DND-41 (cell line): ENCODE measurements around the gene VPS52.

ENCODE experiments used
- ATAC-seq: fragments of 200-7000 bp; cut with Tn5 transposase; 3 replicates; pipeline ENCODE4 v1.9.1; 2021; ENCODE audit warnings: low read depth; ENCODE audit not compliant: insufficient read depth
- DNase-seq: peaks from one replicate; pipeline ENCODE4 v3.0.0-alpha.2; 2020
- H2AFZ ChIP-seq: 2 replicates; pipeline ENCODE4 v1.6.0; 2012; ENCODE audit warnings: low read depth, low read length
- H3K27ac ChIP-seq: 2 replicates; pipeline ENCODE4 v1.5.1; 2012; ENCODE audit warnings: low read length, inconsistent platforms
- H3K27me3 ChIP-seq: fragments of 200-600 bp; sonication (generic); 2 replicates; pipeline ENCODE4 v1.6.0; 2012; ENCODE audit warnings: low read length, mild to moderate bottlenecking, inconsistent platforms; ENCODE audit not compliant: insufficient read depth, poor library complexity
- H3K36me3 ChIP-seq: 2 replicates; pipeline ENCODE4 v1.5.1; 2012; ENCODE audit warnings: low read length, inconsistent platforms; ENCODE audit not compliant: insufficient read depth
- H3K4me1 ChIP-seq: 2 replicates; pipeline ENCODE4 v1.5.1; 2012; ENCODE audit warnings: mild to moderate bottlenecking, low read length; ENCODE audit not compliant: insufficient read depth
- H3K4me2 ChIP-seq: 2 replicates; pipeline ENCODE4 v1.6.0; 2012; ENCODE audit warnings: mild to moderate bottlenecking, moderate library complexity, low read length, inconsistent platforms; ENCODE audit not compliant: insufficient read depth
- H3K4me3 ChIP-seq, 2 experiments: fragments of 200-600 bp in 1 of 2; shearing (Covaris generic) in 1 of 2; 2 replicates each; pipeline ENCODE4 v1.5.1; 2012 to 2016; ENCODE audit warnings: inconsistent platforms in 2 of 2, low read length in 2 of 2, mild to moderate bottlenecking in 2 of 2, low read depth in 1 of 2, moderate library complexity in 1 of 2
- H3K79me2 ChIP-seq: 2 replicates; pipeline ENCODE4 v1.6.0; 2012; ENCODE audit warnings: low read length, inconsistent platforms; ENCODE audit not compliant: insufficient read depth
- H3K9ac ChIP-seq: 2 replicates; pipeline ENCODE4 v1.6.0; 2012; ENCODE audit warnings: low read depth, mild to moderate bottlenecking, inconsistent platforms, low read length, moderate library complexity
- H3K9me3 ChIP-seq: 2 replicates; pipeline ENCODE4 v1.5.1; 2012; ENCODE audit warnings: low read length, moderate library complexity, mild to moderate bottlenecking, inconsistent platforms; ENCODE audit not compliant: insufficient read depth, severe bottlenecking
- H4K20me1 ChIP-seq: 2 replicates; pipeline ENCODE4 v1.6.0; 2012; ENCODE audit warnings: low read length; ENCODE audit not compliant: insufficient read depth
- CTCF ChIP-seq: IDR thresholded peaks from 2 replicates; pipeline ENCODE4 v1.5.1; 2012; ENCODE audit warnings: borderline replicate concordance, low read length, moderate library complexity, mild to moderate bottlenecking; ENCODE audit not compliant: poor library complexity, severe bottlenecking; ENCODE audit errors: extremely low read depth
- EZH2 ChIP-seq: IDR thresholded peaks from 3 replicates; pipeline ENCODE4 v1.6.1; 2012; ENCODE audit warnings: borderline replicate concordance, low read depth, mild to moderate bottlenecking, moderate library complexity, low read length, inconsistent platforms; ENCODE audit not compliant: severe bottlenecking

VPS52 gene

GRCh38 chr6:33204415-33205190 lies 67.1 kb downstream of the VPS52 start, which contains the start of gene HSD17B8:
Gene HSD17B8 (plus strand): TSS chr6:33204655. CDS start chr6:33204669, 14 bp downstream.
- DNase-seq, result peak; percentile 90
- Histone ChIP-seq H3K4me3 (peak within 1 kb of the TSS; percentile 16 to 60; a peak in 3 of 4 replicates), H4K20me1 (peaks cover 7% of the 10 kb centered on the region), H3K79me2 (peaks cover 46% of the 10 kb centered on the region), H3K36me3 (peaks cover 33% of the 10 kb centered on the region), H3K27me3 (no peaks in the 10 kb centered on the region), H2AFZ (peak within 1 kb of the TSS; percentile 64), H3K9ac (peak within 1 kb of the TSS; percentile 61), H3K9me3 (no peaks in the 10 kb centered on the region), H3K4me1 (peaks cover 62% of the 10 kb centered on the region), H3K4me2 (peak within 1 kb of the TSS; percentile 66), H3K27ac (peak within 1 kb of the TSS; percentile 59)
- ATAC-seq, result peak; percentile 67
- TF ChIP-seq EZH2 (no peak), CTCF (no peak)

DNA sequence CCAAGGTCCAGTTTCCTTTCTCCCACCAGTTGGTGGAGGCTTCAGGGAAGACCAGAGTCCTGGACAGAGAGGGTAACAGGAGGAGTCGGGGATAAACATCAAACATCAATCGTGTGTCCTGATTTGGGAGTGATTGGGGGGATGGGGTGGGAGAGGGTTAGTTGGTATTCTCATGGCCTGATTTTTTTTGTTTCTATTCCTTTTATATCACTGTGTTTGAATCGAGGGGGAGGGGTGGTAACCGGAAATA lies 67.6 kb downstream of the VPS52 start:
- peak overlapping the region; percentile 39; the same call in 1 of the 2 replicates for H3K27ac ChIP-seq
- peak overlapping the region; percentile 66 for H3K4me2 ChIP-seq

DNA sequence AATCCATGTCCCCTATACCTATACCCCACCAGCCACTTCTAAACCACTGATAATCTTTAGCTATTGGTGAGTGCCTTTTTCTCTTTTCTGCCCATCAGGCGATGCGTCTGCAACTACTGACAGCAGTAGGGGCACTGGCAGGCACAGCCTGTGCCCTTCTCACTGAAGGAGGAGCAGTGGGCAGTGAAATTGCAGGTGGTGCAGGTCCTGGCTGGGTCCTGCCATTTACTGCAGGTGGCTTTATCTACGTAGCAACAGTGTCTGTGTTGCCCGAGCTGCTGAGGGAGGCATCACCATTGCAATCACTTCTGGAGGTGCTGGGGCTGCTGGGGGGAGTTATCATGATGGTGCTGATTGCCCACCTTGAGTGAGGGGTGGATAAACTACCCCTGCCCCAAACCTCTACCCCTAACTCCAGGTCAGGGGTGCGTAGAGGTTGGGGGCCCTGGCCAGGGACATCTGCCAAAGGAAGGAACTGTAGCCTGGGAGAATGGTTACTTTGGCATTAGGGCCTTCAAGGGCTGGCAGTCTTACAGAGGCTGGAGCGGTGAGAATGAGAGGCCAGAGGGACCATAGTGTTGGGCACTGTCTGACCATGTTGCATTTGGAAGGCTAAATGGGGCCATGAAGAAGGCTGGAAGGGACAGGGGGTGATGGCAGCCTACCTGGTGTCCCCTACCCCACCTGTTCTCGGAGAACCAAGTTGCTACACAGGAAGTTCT lies 68.1 kb downstream of the VPS52 start:
- Histone ChIP-seq H3K9me3 (no peaks in the 10 kb centered on the region), H2AFZ (no peak overlapping the region), H3K27me3 (no peaks in the 10 kb centered on the region), H3K9ac (peak overlapping the region; percentile 61; the same call in 1 of the 2 replicates), H3K4me1 (peaks cover 62% of the 10 kb centered on the region), H3K79me2 (peaks cover 50% of the 10 kb centered on the region), H3K4me2 (peak overlapping the region; percentile 66), H3K36me3 (peaks cover 30% of the 10 kb centered on the region), H3K4me3 (peak overlapping the region in 1 of 2 experiments; percentile 60; a peak in 2 of 4 replicates), H3K27ac (peak overlapping the region; percentile 39; the same call in 1 of the 2 replicates), H4K20me1 (peaks cover 8% of the 10 kb centered on the region)
- no peak for DNase-seq
- no peak for ATAC-seq
- TF ChIP-seq EZH2 (no peak), CTCF (no peak)

More for the DNA sequence above, 67.6 kb downstream of the VPS52 start:
- Histone ChIP-seq H4K20me1 (peaks cover 8% of the 10 kb centered on the region), H3K4me3 (peak overlapping the region in 1 of 2 experiments; percentile 60; a peak in 2 of 4 replicates), H3K9me3 (no peaks in the 10 kb centered on the region), H3K27me3 (no peaks in the 10 kb centered on the region), H2AFZ (no peak overlapping the region), H3K4me1 (peaks cover 62% of the 10 kb centered on the region), H3K36me3 (peaks cover 30% of the 10 kb centered on the region), H3K9ac (peak overlapping the region; percentile 61; the same call in 1 of the 2 replicates), H3K79me2 (peaks cover 49% of the 10 kb centered on the region)
- TF ChIP-seq CTCF (no peak), EZH2 (no peak)
- ATAC-seq (no peak), DNase-seq (no peak)
